ENCODE data around the gene GRM7. TPM values are rescaled to one million over a fixed set of nuclear protein-coding genes. Genes with fewer than 3 reads are reported as not detected.

GRM7 gene
- total RNA-seq, 1 experiment from 2014 or later = not detected

DNA sequence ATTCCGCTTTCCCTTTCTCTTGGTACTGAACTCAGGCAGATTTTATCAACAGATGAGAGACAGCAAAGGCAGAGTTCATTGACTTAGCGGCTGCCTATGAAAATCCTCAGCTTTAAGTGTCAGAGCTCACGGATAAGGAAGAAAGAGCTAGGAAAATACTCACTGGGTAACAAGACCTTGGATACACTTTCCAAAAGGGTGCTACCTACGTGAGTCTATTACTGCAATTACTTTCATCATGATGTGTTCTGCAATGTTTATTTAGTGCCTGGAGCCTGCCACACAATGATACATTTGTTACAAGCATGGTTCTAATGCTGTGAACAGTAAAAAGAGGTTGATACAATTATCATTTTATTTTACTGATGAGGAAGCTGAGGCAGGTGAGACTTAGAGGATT, 177.5 kb downstream of the GRM7 start:
- Histone ChIP-seq H3K4me1 (ENCODE audit: control insufficient read depth in 1 of 2, insufficient read depth in 2 of 2, low read length in 2 of 2) (no peaks in the 10 kb centered on the region), H4K20me1 (ENCODE audit: insufficient read depth) (no peaks in the 10 kb centered on the region), H3K36me3 (ENCODE audit: control insufficient read depth in 1 of 2, insufficient read depth in 2 of 2, low read length in 2 of 2) (no peaks in the 10 kb centered on the region), H3K9me2 (ENCODE audit: insufficient read depth) (no peaks in the 10 kb centered on the region), H3K4me2 (ENCODE audit: low read length) (no peak overlapping the region), H3K27ac (ENCODE audit: low read depth, low read length) (no peak overlapping the region), H3K27me3 (ENCODE audit: insufficient read depth, low read length) (no peaks in the 10 kb centered on the region), H3K4me3 (replicated peaks in 1 of 2; ENCODE audit: low read depth in 1 of 2, low read length in 2 of 2) (no peak overlapping the region), H3K79me2 (ENCODE audit: insufficient read depth, low read length) (no peaks in the 10 kb centered on the region), H3K9me3 (ENCODE audit: control insufficient read depth in 1 of 2, insufficient read depth in 1 of 2, low read depth in 1 of 2, low read length in 2 of 2) (no peaks in the 10 kb centered on the region), H3K9ac (ENCODE audit: low read length) (no peak overlapping the region), H2AFZ (ENCODE audit: low read depth, low read length, poor library complexity, severe bottlenecking) (no peak overlapping the region)
- ChIA-PET POLR2A (no interaction called here), RAD21 (ENCODE audit: low non-redundant PET in 1 of 2, low total read pairs in 2 of 2, uncharacterized antibody in 2 of 2, unreplicated experiment in 2 of 2) (no interaction called here), CTCF (no interaction called here)
- no peak for DNase-seq (ENCODE audit: low read depth, low spot score)
- no TSS peak for BruUV-seq (replicated peaks)
- no peak for TF ChIP-seq EZH2phosphoT487 (IDR thresholded peaks at IDR 0.05; ENCODE audit: borderline replicate concordance)
- ATAC-seq = no peak
- intact Hi-C loops (cut with micrococcal nuclease) = no loop called here

DNA sequence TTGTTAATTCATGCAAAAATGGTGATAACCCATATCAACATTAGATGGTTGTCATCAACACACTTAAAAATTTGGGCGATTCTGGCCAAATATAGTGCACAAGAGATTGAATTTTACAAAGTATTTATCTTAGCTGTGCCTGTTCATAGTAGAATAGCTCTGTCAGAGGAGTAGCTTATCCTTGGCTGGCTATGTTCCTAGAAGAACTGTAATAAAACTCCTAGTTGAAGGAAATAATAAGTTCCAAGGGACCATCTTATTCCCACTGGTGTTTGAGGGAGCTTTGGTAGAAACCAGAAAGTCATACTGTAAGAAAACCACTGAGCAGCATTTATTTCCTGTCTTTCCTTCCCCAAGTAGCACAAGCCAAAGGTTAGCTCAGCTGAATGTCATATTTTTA, 201.8 kb downstream of the GRM7 start:
- Histone ChIP-seq H3K79me2 (ENCODE audit: insufficient read depth, low read length) (no peaks in the 10 kb centered on the region), H3K4me2 (ENCODE audit: low read length) (no peak overlapping the region), H3K4me1 (ENCODE audit: control insufficient read depth in 1 of 2, insufficient read depth in 2 of 2, low read length in 2 of 2) (no peaks in the 10 kb centered on the region), H2AFZ (ENCODE audit: low read depth, low read length, poor library complexity, severe bottlenecking) (no peak overlapping the region), H3K9me2 (ENCODE audit: insufficient read depth) (no peaks in the 10 kb centered on the region), H3K4me3 (replicated peaks in 1 of 2; ENCODE audit: low read depth in 1 of 2, low read length in 2 of 2) (no peak overlapping the region), H3K27ac (ENCODE audit: low read depth, low read length) (no peak overlapping the region), H4K20me1 (ENCODE audit: insufficient read depth) (no peaks in the 10 kb centered on the region), H3K9me3 (ENCODE audit: control insufficient read depth in 1 of 2, insufficient read depth in 1 of 2, low read depth in 1 of 2, low read length in 2 of 2) (no peaks in the 10 kb centered on the region), H3K9ac (ENCODE audit: low read length) (no peak overlapping the region), H3K36me3 (ENCODE audit: control insufficient read depth in 1 of 2, insufficient read depth in 2 of 2, low read length in 2 of 2) (no peaks in the 10 kb centered on the region), H3K27me3 (ENCODE audit: insufficient read depth, low read length) (no peaks in the 10 kb centered on the region)
- ChIA-PET POLR2A (no interaction called here), CTCF (no interaction called here), RAD21 (ENCODE audit: low non-redundant PET in 1 of 2, low total read pairs in 2 of 2, uncharacterized antibody in 2 of 2, unreplicated experiment in 2 of 2) (no interaction called here)
- intact Hi-C loops (cut with micrococcal nuclease) = no loop called here
- no peak for DNase-seq (ENCODE audit: low read depth, low spot score)
- BruUV-seq (replicated peaks) = no TSS peak
- TF ChIP-seq TCF7L2 (IDR thresholded peaks at IDR 0.05; ENCODE audit: borderline replicate concordance, extremely low read depth, insufficient read depth, insufficient read length) (no peak), JUND (IDR thresholded peaks at IDR 0.05) (no peak), CEBPB (IDR thresholded peaks at IDR 0.05; ENCODE audit: low read depth) (no peak), CBX3 (IDR thresholded peaks at IDR 0.05; ENCODE audit: low read depth) (no peak), FOSL1 (IDR thresholded peaks at IDR 0.05; ENCODE audit: low read depth) (no peak), CTCF (IDR thresholded peaks at IDR 0.05 in 2 of 3, conservative IDR thresholded peaks at IDR 0.05 in 1 of 3; ENCODE audit: borderline replicate concordance in 1 of 3, insufficient read depth in 1 of 3, low read depth in 2 of 3, low read length in 2 of 3) (no peak), ATF3 (IDR thresholded peaks at IDR 0.05) (no peak), SIN3A (IDR thresholded peaks at IDR 0.05; ENCODE audit: low read depth) (no peak), RAD21 (IDR thresholded peaks at IDR 0.05; ENCODE audit: low read depth) (no peak), ZFX (IDR thresholded peaks at IDR 0.05) (no peak), ZNF274 (IDR thresholded peaks at IDR 0.05; ENCODE audit: low read depth, low read length) (no peak), EZH2 (IDR thresholded peaks at IDR 0.05) (no peak), EGR1 (IDR thresholded peaks at IDR 0.05; ENCODE audit: low read depth) (no peak), POLR2A (IDR thresholded peaks at IDR 0.05; ENCODE audit: borderline replicate concordance, extremely low read depth, insufficient read depth, insufficient read length) (no peak), POLR2AphosphoS5 (IDR thresholded peaks at IDR 0.05; ENCODE audit: low read depth, low read length) (no peak), SRF (IDR thresholded peaks at IDR 0.05; ENCODE audit: low read depth) (no peak), SP1 (IDR thresholded peaks at IDR 0.05; ENCODE audit: low read depth) (no peak), MAX (IDR thresholded peaks at IDR 0.05) (no peak)
- TF ChIP-seq, protein P1, sequence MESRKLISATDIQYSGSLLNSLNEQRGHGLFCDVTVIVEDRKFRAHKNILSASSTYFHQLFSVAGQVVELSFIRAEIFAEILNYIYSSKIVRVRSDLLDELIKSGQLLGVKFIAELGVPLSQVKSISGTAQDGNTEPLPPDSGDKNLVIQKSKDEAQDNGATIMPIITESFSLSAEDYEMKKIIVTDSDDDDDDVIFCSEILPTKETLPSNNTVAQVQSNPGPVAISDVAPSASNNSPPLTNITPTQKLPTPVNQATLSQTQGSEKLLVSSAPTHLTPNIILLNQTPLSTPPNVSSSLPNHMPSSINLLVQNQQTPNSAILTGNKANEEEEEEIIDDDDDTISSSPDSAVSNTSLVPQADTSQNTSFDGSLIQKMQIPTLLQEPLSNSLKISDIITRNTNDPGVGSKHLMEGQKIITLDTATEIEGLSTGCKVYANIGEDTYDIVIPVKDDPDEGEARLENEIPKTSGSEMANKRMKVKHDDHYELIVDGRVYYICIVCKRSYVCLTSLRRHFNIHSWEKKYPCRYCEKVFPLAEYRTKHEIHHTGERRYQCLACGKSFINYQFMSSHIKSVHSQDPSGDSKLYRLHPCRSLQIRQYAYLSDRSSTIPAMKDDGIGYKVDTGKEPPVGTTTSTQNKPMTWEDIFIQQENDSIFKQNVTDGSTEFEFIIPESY (IDR thresholded peaks at IDR 0.05; ENCODE audit: extremely low read depth, insufficient replicate concordance, low read length) = no peak
- ATAC-seq = no peak
